ENCODE results near the gene CA5A. TPM values are rescaled to one million over a fixed set of nuclear protein-coding genes. Genes with fewer than 3 reads are reported as not detected.

The CA5A gene
- total and polyA plus RNA-seq, 2 of the 13 experiments (the other 11 are each of a cell fraction or from before 2014, with no cell fraction given), result 66.8 to 106 TPM

- TF ChIP-seq PRDM10 (CRISPR knock-in tag; IDR thresholded peaks at IDR 0.05; ENCODE audit: low read depth) (no peak; the same call in 1 of the 2 replicates), THRA (CRISPR knock-in tag; IDR thresholded peaks at IDR 0.05; ENCODE audit: borderline replicate concordance) (peak; percentile 88; the same call in 1 of the 2 replicates), ZNF281 (CRISPR knock-in tag; IDR thresholded peaks at IDR 0.05; ENCODE audit: borderline replicate concordance) (peak; percentile 96), FOXC1 (CRISPR knock-in tag; IDR thresholded peaks at IDR 0.05; ENCODE audit: borderline replicate concordance) (peak; percentile 86), TCF7 (IDR thresholded peaks at IDR 0.05; ENCODE audit: low read depth) (no peak), HNF1B (CRISPR knock-in tag; IDR thresholded peaks at IDR 0.05) (peak; percentile 83; the same call in 1 of the 2 replicates), SAFB2 (CRISPR knock-in tag; IDR thresholded peaks at IDR 0.05; ENCODE audit: borderline replicate concordance, low read depth) (0 out of 2 replicates have a peak, but pooled peaks have one; percentile 73), NBN (conservative IDR thresholded peaks at IDR 0.05) (no peak), CREB3 (CRISPR knock-in tag; IDR thresholded peaks at IDR 0.05) (no peak), IKZF5 (CRISPR knock-in tag; IDR thresholded peaks at IDR 0.05) (peak; percentile 82), SRY (CRISPR knock-in tag; IDR thresholded peaks at IDR 0.05) (peak; percentile 90), ZBTB1 (CRISPR knock-in tag; IDR thresholded peaks at IDR 0.05; ENCODE audit: borderline replicate concordance) (0 out of 2 replicates have a peak, but pooled peaks have one; percentile 57), ZNF20 (CRISPR knock-in tag; IDR thresholded peaks at IDR 0.05) (no peak), ZNF652 (CRISPR knock-in tag; IDR thresholded peaks at IDR 0.05; ENCODE audit: borderline replicate concordance, low read depth) (peak; percentile 40; the same call in 1 of the 2 replicates), ZFY (CRISPR knock-in tag; IDR thresholded peaks at IDR 0.05) (peak; percentile 69)
Measured at GRCh38 chr16:87850009-87851006, 86.0 kb downstream of the CA5A start (continued).
